Trophoblast cell (in vitro differentiated cells and primary cell): ENCODE measurements around the gene CDH18.
"Not testable (repeated sequence)": the region's sequence is repeated elsewhere in the genome, so short reads cannot be mapped to it uniquely, and the experiment has no call there.

ENCODE experiments used
- DNase-seq, 2 donors: peaks; one replicate each; pipeline ENCODE4 v3.0.0-alpha.2; 2016
- H2AFZ ChIP-seq: 2 replicates; pipeline ENCODE4 v1.6.1; 2013; ENCODE audit warnings: low read length, moderate library complexity, mild to moderate bottlenecking; ENCODE audit not compliant: insufficient read depth, poor library complexity
- H2AK5ac ChIP-seq: 2 replicates; pipeline ENCODE4 v1.6.1; 2013; ENCODE audit warnings: mild to moderate bottlenecking, low read length
- H2BK120ac ChIP-seq: 2 replicates; pipeline ENCODE4 v1.6.1; 2013; ENCODE audit warnings: low read length, mild to moderate bottlenecking, moderate library complexity; ENCODE audit not compliant: insufficient read depth, poor library complexity
- H2BK12ac ChIP-seq: 2 replicates; pipeline ENCODE4 v1.6.1; 2013; ENCODE audit warnings: mild to moderate bottlenecking, low read length, moderate library complexity
- H2BK5ac ChIP-seq: 2 replicates; pipeline ENCODE4 v1.6.1; 2013; ENCODE audit warnings: low read length, low read depth, moderate library complexity, mild to moderate bottlenecking; ENCODE audit not compliant: poor library complexity
- H3K14ac ChIP-seq: 2 replicates; pipeline ENCODE4 v1.6.1; 2013; ENCODE audit warnings: mild to moderate bottlenecking, low read length
- H3K18ac ChIP-seq: 2 replicates; pipeline ENCODE4 v1.6.1; 2013; ENCODE audit warnings: mild to moderate bottlenecking, low read length
- H3K23ac ChIP-seq: 2 replicates; pipeline ENCODE4 v1.6.1; 2013; ENCODE audit warnings: low read length
- H3K27ac ChIP-seq: 2 replicates; pipeline ENCODE4 v1.5.1; 2013; ENCODE audit warnings: low read depth, mild to moderate bottlenecking, inconsistent platforms, low read length, moderate library complexity
- H3K27me3 ChIP-seq: 2 replicates; pipeline ENCODE4 v1.6.1; 2013; ENCODE audit warnings: inconsistent platforms, mild to moderate bottlenecking, low read length, moderate library complexity; ENCODE audit not compliant: insufficient read depth
- H3K36me3 ChIP-seq, 2 experiments: 1 replicate in 1 of 2; 2 replicates in 1 of 2; pipeline ENCODE4 v1.6.1; 2013; ENCODE audit warnings: low read length in 2 of 2, mild to moderate bottlenecking in 2 of 2, moderate library complexity in 1 of 2; ENCODE audit not compliant: insufficient read depth in 2 of 2, control insufficient read depth in 1 of 2
- H3K4ac ChIP-seq: 2 replicates; pipeline ENCODE4 v1.6.1; 2013; ENCODE audit warnings: low read depth, mild to moderate bottlenecking, low read length, moderate library complexity
- H3K4me1 ChIP-seq, 2 experiments: 1 replicate in 1 of 2; 2 replicates in 1 of 2; pipeline ENCODE4 v1.6.1; 2013; ENCODE audit warnings: low read length in 2 of 2, mild to moderate bottlenecking in 2 of 2, moderate library complexity in 1 of 2; ENCODE audit not compliant: insufficient read depth in 2 of 2, control insufficient read depth in 1 of 2
- H3K4me2 ChIP-seq: 2 replicates; pipeline ENCODE4 v1.6.1; 2013; ENCODE audit warnings: inconsistent platforms, mild to moderate bottlenecking, low read length, moderate library complexity
- H3K4me3 ChIP-seq: 2 replicates; pipeline ENCODE4 v1.5.1; 2013; ENCODE audit warnings: mild to moderate bottlenecking, low read depth, low read length, inconsistent platforms
- H3K79me1 ChIP-seq: one replicate; pipeline ENCODE4 v1.6.1; 2013; ENCODE audit warnings: low read length
- H3K79me2 ChIP-seq: 2 replicates; pipeline ENCODE4 v1.6.1; 2013; ENCODE audit warnings: low read length, mild to moderate bottlenecking; ENCODE audit not compliant: control insufficient read depth, insufficient read depth, poor library complexity
- H3K9ac ChIP-seq: 2 replicates; pipeline ENCODE4 v1.6.1; 2013; ENCODE audit warnings: mild to moderate bottlenecking, low read length
- H3K9me3 ChIP-seq: 2 replicates; pipeline ENCODE4 v1.6.1; 2013; ENCODE audit warnings: low read depth, mild to moderate bottlenecking, control low read depth, inconsistent platforms, low read length; ENCODE audit not compliant: insufficient read depth
- H4K12ac ChIP-seq: 2 replicates; pipeline ENCODE4 v1.6.1; 2013; ENCODE audit warnings: low read depth, mild to moderate bottlenecking, low read length, moderate library complexity
- H4K8ac ChIP-seq: 2 replicates; pipeline ENCODE4 v1.6.1; 2013; ENCODE audit warnings: low read depth, mild to moderate bottlenecking, low read length, moderate library complexity
- H4K91ac ChIP-seq: one replicate; pipeline ENCODE4 v1.6.1; 2013; ENCODE audit warnings: low read depth, mild to moderate bottlenecking, low read length, moderate library complexity
- WGBS: extraction: QIAGEN DNeasy Blood & Tissue Kit; methylation state at CpG from one replicate; pipeline ENCODE4 v1.1.7; 2013; ENCODE audit warnings: missing lambda C conversion rate; ENCODE audit not compliant: insufficient read length, insufficient coverage; ENCODE audit errors: extremely low coverage; 5-methylcytosine and 5-hydroxymethylcytosine counted together

The CDH18 gene

GRCh38 chr5:19777363-19777762 is 210.6 kb downstream of the CDH18 start:
- no peaks in the 10 kb centered on the region for H3K9me3 ChIP-seq
- H4K12ac ChIP-seq = no peak overlapping the region
- H2BK12ac ChIP-seq = no peak overlapping the region
- H3K4ac ChIP-seq = no peak overlapping the region
- DNase-seq = peak in 1 of 2 donors; percentile 16
- no CpG with 5 or more reads among the region's 5 CpGs for WGBS
- H3K27ac ChIP-seq = no peak overlapping the region
- H2BK120ac ChIP-seq = no peak overlapping the region
- no peak overlapping the region for H3K18ac ChIP-seq
- H4K8ac ChIP-seq = no peak overlapping the region
- H3K23ac ChIP-seq = no peak overlapping the region
- H2AFZ ChIP-seq = no peak overlapping the region
- no peak overlapping the region for H3K9ac ChIP-seq
- H2AK5ac ChIP-seq = no peak overlapping the region
- H3K4me1 ChIP-seq = no peaks in the 10 kb centered on the region
- no peak overlapping the region for H4K91ac ChIP-seq
- no peak overlapping the region for H3K14ac ChIP-seq
- H3K27me3 ChIP-seq = no peaks in the 10 kb centered on the region
- no peaks in the 10 kb centered on the region for H3K79me1 ChIP-seq
- H3K79me2 ChIP-seq = no peaks in the 10 kb centered on the region
- H3K4me3 ChIP-seq = no peak overlapping the region
- H2BK5ac ChIP-seq = no peak overlapping the region
- no peak overlapping the region for H3K4me2 ChIP-seq
- no peaks in the 10 kb centered on the region for H3K36me3 ChIP-seq

- WGBS = no CpG with 5 or more reads among the region's 5 CpGs
Measured at GRCh38 chr5:19776886-19777285, 211.1 kb downstream of the CDH18 start.

GRCh38 chr5:19771174-19771835 is 216.7 kb downstream of the CDH18 start:
- Histone ChIP-seq H3K79me1 (no peaks in the 10 kb centered on the region), H3K9me3 (no peaks in the 10 kb centered on the region), H2BK120ac (no peak overlapping the region), H3K36me3 (no peaks in the 10 kb centered on the region), H4K12ac (peak overlapping the region; percentile 30), H3K4me2 (no peak overlapping the region), H3K4me3 (no peak overlapping the region), H3K27me3 (no peaks in the 10 kb centered on the region), H3K4me1 (no peaks in the 10 kb centered on the region), H4K91ac (no peak overlapping the region), H2BK12ac (no peak overlapping the region), H2AK5ac (no peak overlapping the region), H3K9ac (no peak overlapping the region), H3K4ac (no peak overlapping the region), H3K14ac (no peak overlapping the region), H3K18ac (no peak overlapping the region), H3K27ac (no peak overlapping the region), H3K79me2 (no peaks in the 10 kb centered on the region), H4K8ac (no peak overlapping the region), H2BK5ac (no peak overlapping the region), H3K23ac (no peak overlapping the region), H2AFZ (no peak overlapping the region)
- DNase-seq = no peak
- no CpG with 5 or more reads among the region's 6 CpGs for WGBS

More at GRCh38 chr5:19776886-19777285, 211.1 kb downstream of the CDH18 start:
- not testable (repeated sequence) for H3K36me3 ChIP-seq, H2AFZ ChIP-seq, H3K79me1 ChIP-seq, H3K4ac ChIP-seq, H3K23ac ChIP-seq, H3K27me3 ChIP-seq, H3K4me3 ChIP-seq, H3K4me2 ChIP-seq, H4K8ac ChIP-seq, H3K79me2 ChIP-seq, H3K9ac ChIP-seq, H3K18ac ChIP-seq, H4K91ac ChIP-seq, H2AK5ac ChIP-seq, H2BK12ac ChIP-seq, H2BK5ac ChIP-seq, H3K4me1 ChIP-seq, H3K9me3 ChIP-seq, H3K27ac ChIP-seq, H4K12ac ChIP-seq, H3K14ac ChIP-seq, H2BK120ac ChIP-seq
- DNase-seq = peak; percentile 70 to 75

GRCh38 chr5:19770396-19770795 is 217.6 kb downstream of the CDH18 start:
- H3K27me3 ChIP-seq = no peaks in the 10 kb centered on the region
- H3K79me1 ChIP-seq = no peaks in the 10 kb centered on the region

More at GRCh38 chr5:19770396-19770795, 217.6 kb downstream of the CDH18 start:
- Histone ChIP-seq H3K18ac (no peak overlapping the region), H3K4ac (no peak overlapping the region), H2BK5ac (no peak overlapping the region), H2AK5ac (no peak overlapping the region), H2BK120ac (no peak overlapping the region), H4K8ac (no peak overlapping the region), H3K4me2 (no peak overlapping the region), H3K9me3 (no peaks in the 10 kb centered on the region), H3K9ac (no peak overlapping the region), H3K4me1 (no peaks in the 10 kb centered on the region), H3K23ac (no peak overlapping the region), H3K14ac (no peak overlapping the region), H3K27ac (no peak overlapping the region), H4K91ac (no peak overlapping the region), H3K36me3 (no peaks in the 10 kb centered on the region), H4K12ac (no peak overlapping the region), H2BK12ac (no peak overlapping the region), H2AFZ (no peak overlapping the region), H3K79me2 (no peaks in the 10 kb centered on the region), H3K4me3 (no peak overlapping the region)
- DNase-seq = no peak
